DOHH2 (cell line): ENCODE measurements around the gene GPC5.

Experiments used
- EZH2phosphoT487 ChIP-seq: fragments of 200-600 bp; sonication (generic); IDR thresholded peaks from 2 replicates; pipeline ENCODE4 v1.6.1; 2017; ENCODE audit warnings: borderline replicate concordance, mild to moderate bottlenecking, antibody characterized with exemption, low read length, moderate library complexity, mixed read lengths
- TF ChIP-seq, protein P1 (sequence below): fragments of 200-600 bp; sonication (generic); IDR thresholded peaks from one replicate; pipeline ENCODE4 v1.5.1; 2014; ENCODE audit warnings: antibody characterized with exemption, mild to moderate bottlenecking, low read depth, low read length; ENCODE audit not compliant: poor library complexity, severe bottlenecking

DNA sequence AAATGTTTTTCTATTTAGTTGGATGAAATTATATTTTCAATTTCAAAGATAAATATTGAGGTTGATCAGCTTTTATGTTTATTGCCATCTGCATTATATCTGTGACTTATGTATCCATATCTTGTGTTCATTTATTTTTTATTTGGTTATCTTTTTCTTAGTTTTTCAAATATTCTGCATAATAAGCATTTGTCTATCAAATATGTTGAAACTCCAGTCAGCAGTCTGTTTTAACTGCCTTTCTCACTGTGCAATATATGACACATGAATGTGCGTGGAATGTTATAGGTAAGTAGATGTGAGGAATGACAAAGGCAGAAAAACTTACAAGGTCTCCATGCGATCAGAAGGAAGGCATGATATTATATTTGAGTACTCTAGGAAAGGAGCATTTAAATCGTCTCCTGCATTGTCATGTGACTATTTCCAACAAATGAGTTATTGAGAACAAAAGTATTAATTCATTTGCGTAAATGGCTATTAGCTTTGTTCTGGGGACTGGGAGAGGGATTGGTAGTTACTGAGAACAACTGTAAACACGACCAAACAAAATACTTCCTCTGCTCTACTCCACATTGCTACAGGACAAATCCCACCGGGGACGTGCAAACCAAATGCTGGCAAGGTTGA, 318.1 kb downstream of the GPC5 start:
- TF ChIP-seq, protein P1, sequence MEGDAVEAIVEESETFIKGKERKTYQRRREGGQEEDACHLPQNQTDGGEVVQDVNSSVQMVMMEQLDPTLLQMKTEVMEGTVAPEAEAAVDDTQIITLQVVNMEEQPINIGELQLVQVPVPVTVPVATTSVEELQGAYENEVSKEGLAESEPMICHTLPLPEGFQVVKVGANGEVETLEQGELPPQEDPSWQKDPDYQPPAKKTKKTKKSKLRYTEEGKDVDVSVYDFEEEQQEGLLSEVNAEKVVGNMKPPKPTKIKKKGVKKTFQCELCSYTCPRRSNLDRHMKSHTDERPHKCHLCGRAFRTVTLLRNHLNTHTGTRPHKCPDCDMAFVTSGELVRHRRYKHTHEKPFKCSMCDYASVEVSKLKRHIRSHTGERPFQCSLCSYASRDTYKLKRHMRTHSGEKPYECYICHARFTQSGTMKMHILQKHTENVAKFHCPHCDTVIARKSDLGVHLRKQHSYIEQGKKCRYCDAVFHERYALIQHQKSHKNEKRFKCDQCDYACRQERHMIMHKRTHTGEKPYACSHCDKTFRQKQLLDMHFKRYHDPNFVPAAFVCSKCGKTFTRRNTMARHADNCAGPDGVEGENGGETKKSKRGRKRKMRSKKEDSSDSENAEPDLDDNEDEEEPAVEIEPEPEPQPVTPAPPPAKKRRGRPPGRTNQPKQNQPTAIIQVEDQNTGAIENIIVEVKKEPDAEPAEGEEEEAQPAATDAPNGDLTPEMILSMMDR = no peak
- TF ChIP-seq EZH2phosphoT487 = no peak
